ENCODE results near the gene ODAD2. TPM values are rescaled to one million over a fixed set of nuclear protein-coding genes. Genes with fewer than 3 reads are reported as not detected.

The ODAD2 gene
- total RNA-seq, 2 experiments from 2014 or later = not detected

- peaks cover 8% of the 10 kb centered on the region for H3K27me3 Mint-ChIP-seq
- H3K4me3 Mint-ChIP-seq = no peak overlapping the region
- ChIA-PET POLR2A (no interaction called here), CTCF (no interaction called here)
- H3K27me3 ChIP-seq (ENCODE audit: control insufficient read depth in 1 of 2, insufficient read depth in 2 of 2, low read length in 2 of 2) = no peaks in the 10 kb centered on the region
- H3K9me3 Mint-ChIP-seq = no peaks in the 10 kb centered on the region
- TF ChIP-seq, protein P1, sequence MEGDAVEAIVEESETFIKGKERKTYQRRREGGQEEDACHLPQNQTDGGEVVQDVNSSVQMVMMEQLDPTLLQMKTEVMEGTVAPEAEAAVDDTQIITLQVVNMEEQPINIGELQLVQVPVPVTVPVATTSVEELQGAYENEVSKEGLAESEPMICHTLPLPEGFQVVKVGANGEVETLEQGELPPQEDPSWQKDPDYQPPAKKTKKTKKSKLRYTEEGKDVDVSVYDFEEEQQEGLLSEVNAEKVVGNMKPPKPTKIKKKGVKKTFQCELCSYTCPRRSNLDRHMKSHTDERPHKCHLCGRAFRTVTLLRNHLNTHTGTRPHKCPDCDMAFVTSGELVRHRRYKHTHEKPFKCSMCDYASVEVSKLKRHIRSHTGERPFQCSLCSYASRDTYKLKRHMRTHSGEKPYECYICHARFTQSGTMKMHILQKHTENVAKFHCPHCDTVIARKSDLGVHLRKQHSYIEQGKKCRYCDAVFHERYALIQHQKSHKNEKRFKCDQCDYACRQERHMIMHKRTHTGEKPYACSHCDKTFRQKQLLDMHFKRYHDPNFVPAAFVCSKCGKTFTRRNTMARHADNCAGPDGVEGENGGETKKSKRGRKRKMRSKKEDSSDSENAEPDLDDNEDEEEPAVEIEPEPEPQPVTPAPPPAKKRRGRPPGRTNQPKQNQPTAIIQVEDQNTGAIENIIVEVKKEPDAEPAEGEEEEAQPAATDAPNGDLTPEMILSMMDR (IDR thresholded peaks at IDR 0.05) = no peak
- H3K27ac ChIP-seq (ENCODE audit: low read depth in 1 of 2, low read length in 2 of 2) = no peak overlapping the region
- H3K9me3 ChIP-seq (ENCODE audit: control insufficient read depth in 1 of 2, insufficient read depth in 1 of 2, low read length in 2 of 2) = no peaks in the 10 kb centered on the region
- intact Hi-C loops (cut with DNase I, micrococcal nuclease) = no loop called here
- H3K4me1 Mint-ChIP-seq (ENCODE audit: low read depth) = no peaks in the 10 kb centered on the region
- H3K27ac Mint-ChIP-seq = no peak overlapping the region
- H3K4me1 ChIP-seq (ENCODE audit: insufficient read depth, low read length) = no peaks in the 10 kb centered on the region
- H3K36me3 Mint-ChIP-seq (ENCODE audit: low read depth) = no peaks in the 10 kb centered on the region
- ATAC-seq (ENCODE audit: poor library complexity) (no peak), DNase-seq (no peak)
- H3K4me3 ChIP-seq (ENCODE audit: low read length) = no peak overlapping the region
- H3K36me3 ChIP-seq (ENCODE audit: insufficient read depth, low read length) = no peaks in the 10 kb centered on the region
Measured at GRCh38 chr10:27833792-27834191, 165.1 kb downstream of the ODAD2 start.

- Mint-ChIP-seq H3K9me3 (no peaks in the 10 kb centered on the region), H3K4me3 (no peak overlapping the region), H3K27ac (no peak overlapping the region), H3K27me3 (peaks cover 8% of the 10 kb centered on the region), H3K4me1 (ENCODE audit: low read depth) (no peaks in the 10 kb centered on the region), H3K36me3 (ENCODE audit: low read depth) (no peaks in the 10 kb centered on the region)
- DNase-seq (no peak), ATAC-seq (ENCODE audit: poor library complexity) (no peak)
- CTCF ChIA-PET = no interaction called here
- Histone ChIP-seq H3K4me1 (ENCODE audit: insufficient read depth, low read length) (no peaks in the 10 kb centered on the region), H3K4me3 (ENCODE audit: low read length) (no peak overlapping the region), H3K36me3 (ENCODE audit: insufficient read depth, low read length) (no peaks in the 10 kb centered on the region), H3K9me3 (ENCODE audit: control insufficient read depth in 1 of 2, insufficient read depth in 1 of 2, low read length in 2 of 2) (no peaks in the 10 kb centered on the region), H3K27me3 (ENCODE audit: control insufficient read depth in 1 of 2, insufficient read depth in 2 of 2, low read length in 2 of 2) (no peaks in the 10 kb centered on the region), H3K27ac (ENCODE audit: low read depth in 1 of 2, low read length in 2 of 2) (no peak overlapping the region)
- POLR2A ChIA-PET = no interaction called here
- TF ChIP-seq, protein P1 (IDR thresholded peaks at IDR 0.05) = no peak
- intact Hi-C loops (cut with DNase I, micrococcal nuclease) = no loop called here
Measured at GRCh38 chr10:27832826-27833225, 166.1 kb downstream of the ODAD2 start.

- H3K9me3 ChIP-seq (ENCODE audit: control insufficient read depth in 1 of 2, insufficient read depth in 1 of 2, low read length in 2 of 2) = peaks cover 0 to 4% of the 10 kb centered on the region in 2 experiments
- H3K27ac ChIP-seq (ENCODE audit: low read depth in 1 of 2, low read length in 2 of 2) = no peak overlapping the region
- no peaks in the 10 kb centered on the region for H3K36me3 ChIP-seq (ENCODE audit: insufficient read depth, low read length)
- Mint-ChIP-seq H3K27me3 (peaks cover 3% of the 10 kb centered on the region), H3K36me3 (ENCODE audit: low read depth) (no peaks in the 10 kb centered on the region), H3K4me1 (ENCODE audit: low read depth) (no peaks in the 10 kb centered on the region), H3K9me3 (no peaks in the 10 kb centered on the region), H3K27ac (no peak overlapping the region), H3K4me3 (no peak overlapping the region)
- intact Hi-C loops (cut with DNase I, micrococcal nuclease) = no loop called here
- H3K27me3 ChIP-seq (ENCODE audit: control insufficient read depth in 1 of 2, insufficient read depth in 2 of 2, low read length in 2 of 2) = peaks cover 0 to 6% of the 10 kb centered on the region in 2 experiments
- no peaks in the 10 kb centered on the region for H3K4me1 ChIP-seq (ENCODE audit: insufficient read depth, low read length)
- ATAC-seq (ENCODE audit: poor library complexity) = no peak
- H3K4me3 ChIP-seq (ENCODE audit: low read length) = no peak overlapping the region
- TF ChIP-seq, protein P1 (IDR thresholded peaks at IDR 0.05) = no peak
- peak in 1 of 14 experiments; percentile 1 for DNase-seq
- ChIA-PET POLR2A (no interaction called here), CTCF (no interaction called here)
Measured at GRCh38 chr10:27826369-27826768, 172.5 kb downstream of the ODAD2 start.

Measured in CD4-positive, alpha-beta T cell (primary cell).